ENCODE results near the gene SGCD.
A peak's percentile ranks its signal among the peaks of the same experiment; 100 is the strongest.

The SGCD gene

GRCh38 chr5:156405988-156406387, 79.0 kb downstream of the SGCD start:
- peak; percentile 4 for DNase-seq

DNA sequence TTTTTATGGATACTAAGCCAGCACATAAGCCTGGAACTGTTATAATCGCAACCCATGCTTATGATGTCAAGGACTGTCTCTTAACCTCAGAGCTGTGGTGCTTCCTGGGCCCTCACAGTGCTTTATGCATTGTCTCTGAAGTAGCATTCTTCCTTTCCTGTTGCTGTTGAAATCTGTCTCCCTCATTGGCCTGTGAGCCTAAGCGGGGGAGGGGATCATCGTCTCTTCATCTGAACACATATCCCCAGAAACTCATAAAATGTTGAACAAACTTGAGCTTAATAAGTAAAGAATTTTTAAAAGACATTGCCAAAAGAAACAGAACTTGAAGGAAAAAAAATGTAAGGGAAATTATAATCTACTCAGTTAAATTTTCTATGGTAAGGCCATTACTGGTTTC, 80.3 kb downstream of the SGCD start:
- no peak for DNase-seq

DNA sequence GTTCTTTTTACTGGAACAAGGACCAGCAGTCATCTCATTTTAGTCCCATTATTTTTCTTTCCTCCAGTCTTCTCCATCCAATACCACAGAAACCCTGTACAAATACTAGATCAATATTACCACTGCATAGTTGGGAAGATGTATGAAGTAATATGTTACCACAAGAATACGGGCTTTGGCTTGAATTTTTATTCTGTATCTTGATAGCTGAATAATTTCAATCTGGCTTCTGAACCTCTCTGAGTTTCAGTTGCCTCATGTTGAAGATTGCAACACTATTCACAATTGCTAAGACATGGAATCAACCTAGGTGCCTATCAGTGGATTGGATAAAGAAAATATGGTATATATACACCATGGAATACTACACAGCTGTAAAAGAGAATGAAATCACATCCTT, 82.9 kb downstream of the SGCD start:
- no peak for DNase-seq

DNA sequence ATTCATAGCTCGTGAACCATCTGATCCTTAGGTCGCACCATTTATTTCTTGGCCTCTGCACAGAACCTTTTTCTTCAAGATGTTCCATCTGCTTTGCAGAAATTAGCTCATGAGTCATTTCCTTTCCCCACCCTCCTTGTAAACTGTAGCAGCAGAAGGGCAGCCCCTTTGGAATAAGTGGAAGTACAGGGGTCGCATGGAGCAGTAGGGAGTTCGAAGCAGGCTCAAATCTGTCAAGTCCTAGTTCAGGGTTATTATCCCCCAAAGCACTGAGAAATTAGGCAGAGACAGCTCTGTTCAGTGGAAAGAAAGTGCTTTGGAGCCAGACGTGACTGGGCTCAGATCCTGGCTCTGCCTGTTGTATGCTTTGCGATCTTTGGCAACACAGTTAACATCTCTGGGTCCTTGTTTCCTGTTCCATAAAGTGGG, 84.2 kb downstream of the SGCD start:
- peak; percentile 59 for DNase-seq

GRCh38 chr5:156411957-156412356, 85.0 kb downstream of the SGCD start:
- DNase-seq: no peak

DNA sequence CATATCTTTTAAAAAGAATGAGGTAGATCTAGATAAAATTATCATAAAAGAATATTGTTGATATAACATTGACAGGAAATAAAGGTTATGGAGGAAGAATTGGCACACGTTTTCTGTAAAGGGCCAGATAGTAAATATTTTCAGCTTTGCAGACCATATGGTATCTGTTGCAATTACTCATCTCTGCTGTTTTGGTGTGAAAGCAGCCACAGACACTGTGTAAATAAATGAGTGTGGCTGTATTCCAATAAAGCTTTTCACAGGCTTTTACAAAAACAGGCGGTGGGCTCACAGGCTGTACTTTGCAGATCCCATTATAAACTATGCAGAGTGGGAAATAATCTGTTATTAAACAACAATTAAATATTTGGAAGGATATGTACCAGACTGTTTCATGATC, 87.4 kb downstream of the SGCD start:
- DNase-seq: peak; percentile 78

DNA sequence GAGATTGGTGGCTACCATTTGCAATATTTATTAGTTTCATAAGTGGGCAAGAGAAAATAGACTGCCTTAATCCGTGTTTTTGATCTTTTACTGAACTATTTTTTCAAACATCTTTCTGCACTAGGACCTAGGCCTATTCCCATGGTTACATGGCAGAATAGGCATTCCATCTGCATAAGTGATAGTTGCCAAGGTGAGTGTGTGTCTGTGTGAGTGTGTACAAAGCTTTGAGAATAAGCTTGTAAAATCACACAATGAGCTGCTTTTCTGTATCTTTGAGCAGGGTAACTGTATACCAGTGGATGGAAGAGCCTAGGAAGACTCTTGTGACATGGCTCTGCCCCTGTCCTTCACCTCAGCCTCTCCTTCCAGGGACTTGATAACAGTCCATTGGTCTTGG, 92.7 kb downstream of the SGCD start:
- no peak for DNase-seq

DNA sequence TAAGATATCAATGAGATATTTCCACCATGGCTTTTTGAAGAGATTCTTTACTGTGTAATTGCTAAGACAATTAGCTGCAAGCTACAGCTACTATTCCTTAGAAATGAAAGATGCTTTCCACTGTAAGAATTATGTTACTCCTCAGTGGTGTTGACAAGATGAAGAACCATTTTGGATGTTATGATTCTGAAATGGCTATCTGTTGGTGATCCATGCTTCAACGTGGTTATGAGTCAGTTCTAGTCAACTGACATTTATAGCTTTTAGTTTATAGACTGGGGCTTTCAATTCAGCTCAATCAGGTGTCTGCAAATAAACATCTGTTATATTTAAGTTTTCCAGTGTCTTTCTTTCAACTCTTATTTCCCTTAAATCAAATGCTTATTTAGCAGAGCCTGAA, 93.7 kb downstream of the SGCD start:
- no peak for DNase-seq

DNA sequence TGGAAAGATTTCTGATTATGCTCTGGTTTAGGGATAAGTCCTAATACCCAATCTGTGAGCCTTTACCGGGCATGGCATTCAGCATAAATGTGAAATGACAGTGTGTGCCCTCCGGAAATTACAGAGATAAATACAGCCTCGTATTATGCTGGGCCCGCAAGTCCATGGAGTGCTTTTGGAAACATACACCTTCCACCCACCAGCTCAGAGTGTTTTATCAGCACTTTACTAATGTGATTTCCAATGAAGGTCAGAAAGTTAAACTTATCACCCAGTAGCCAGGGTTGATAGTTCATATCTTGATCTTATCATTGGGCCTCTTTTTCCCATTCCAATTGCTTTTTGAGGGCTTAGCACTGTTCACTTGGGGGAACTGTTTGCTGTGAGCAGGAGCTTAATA, 94.8 kb downstream of the SGCD start:
- no peak for DNase-seq

DNA sequence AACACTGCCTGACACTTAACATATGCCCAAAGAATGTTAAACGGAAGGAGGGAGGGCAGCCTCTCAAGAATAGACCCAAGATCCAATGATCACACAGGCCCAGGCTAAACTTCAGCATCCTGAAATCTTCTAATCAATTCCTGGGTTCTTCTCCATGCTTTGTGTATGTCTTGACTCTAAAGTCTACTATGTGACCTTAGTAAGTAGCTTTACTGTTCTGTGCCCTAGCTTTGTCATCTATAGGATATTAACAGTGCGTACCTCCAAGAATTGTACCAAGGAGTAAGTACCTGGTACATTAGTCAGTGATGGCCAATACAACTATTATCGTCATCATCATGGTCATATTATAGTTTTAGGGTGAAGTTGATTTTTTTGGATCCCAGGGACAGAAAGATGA, 96.6 kb downstream of the SGCD start:
- DNase-seq: no peak

GRCh38 chr5:156427315-156427714, 100.4 kb downstream of the SGCD start:
- DNase-seq: no peak

- no peak for DNase-seq
These were observed 105.2 kb downstream of the SGCD start for GRCh38 chr5:156431956-156432829.

DNA sequence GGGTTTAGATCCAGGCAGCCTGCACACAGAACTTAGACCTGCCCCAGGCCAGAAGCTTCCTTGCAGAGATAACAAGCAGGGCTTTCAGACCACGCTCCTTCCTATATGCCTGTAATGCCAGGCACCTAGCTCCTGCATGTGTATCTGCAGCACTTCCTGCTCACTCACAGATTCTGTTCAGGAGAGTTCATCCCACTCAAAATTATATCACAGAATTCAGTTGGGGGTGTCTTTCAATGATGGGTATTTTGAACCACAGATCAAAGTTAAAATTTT, 105.8 kb downstream of the SGCD start:
- no peak for DNase-seq

DNA sequence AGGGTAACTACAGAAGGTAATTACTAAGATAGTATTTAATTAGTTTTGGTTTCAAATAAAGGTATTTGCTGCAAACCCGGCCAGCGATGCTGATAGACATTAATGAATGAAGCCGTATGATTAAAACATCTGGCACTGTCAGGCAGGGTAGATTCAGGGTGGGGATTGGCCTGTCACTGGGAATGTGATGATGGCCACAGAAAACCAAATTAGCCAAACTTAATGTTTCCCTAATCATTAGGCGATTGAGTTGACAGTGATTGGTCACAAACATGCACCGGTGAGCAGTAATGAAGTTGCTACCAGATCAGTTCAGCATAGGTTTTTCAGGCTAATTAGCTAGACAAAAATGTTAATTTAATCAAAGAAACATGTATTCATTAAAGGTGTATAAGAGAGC, 107.5 kb downstream of the SGCD start:
- DNase-seq: no peak

DNA sequence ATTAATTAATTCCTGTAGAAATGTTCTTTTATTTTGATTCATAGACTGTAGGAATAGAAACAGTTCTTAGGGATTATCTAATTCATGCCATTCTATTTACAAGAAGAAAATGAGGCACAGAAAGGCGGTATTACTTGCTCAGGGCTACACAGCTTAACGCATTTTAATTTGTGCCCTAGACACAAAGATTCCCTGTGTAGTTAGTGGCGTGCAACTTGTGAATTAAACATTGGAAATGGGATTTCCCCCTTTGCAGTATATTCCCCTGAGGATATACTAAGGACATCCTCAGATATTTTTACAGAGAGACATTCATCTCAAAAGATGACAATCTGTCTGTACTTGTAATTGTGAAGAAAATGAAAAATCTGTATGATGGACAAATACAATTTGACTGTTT, 108.1 kb downstream of the SGCD start:
- DNase-seq: no peak

DNA sequence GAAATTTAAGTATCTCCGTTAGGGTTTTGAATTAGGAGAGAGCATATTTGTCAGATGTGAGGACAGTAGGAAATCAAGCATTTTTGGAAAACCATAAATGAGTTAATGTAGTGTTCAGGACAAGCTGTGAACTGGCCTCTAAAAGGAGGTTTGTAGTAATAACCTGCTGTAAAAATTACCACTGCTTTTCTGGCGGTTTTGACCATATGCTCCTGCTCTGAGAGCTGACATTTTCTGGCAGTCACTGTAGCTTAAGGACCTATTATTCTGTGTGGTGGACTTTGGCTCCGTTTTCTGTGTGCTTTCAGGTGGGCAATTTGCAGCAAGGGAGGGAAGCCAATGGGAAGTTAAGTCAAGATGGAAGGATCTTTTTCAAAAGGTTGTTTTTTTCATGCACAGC, 111.1 kb downstream of the SGCD start:
- peak; percentile 56 for DNase-seq

DNA sequence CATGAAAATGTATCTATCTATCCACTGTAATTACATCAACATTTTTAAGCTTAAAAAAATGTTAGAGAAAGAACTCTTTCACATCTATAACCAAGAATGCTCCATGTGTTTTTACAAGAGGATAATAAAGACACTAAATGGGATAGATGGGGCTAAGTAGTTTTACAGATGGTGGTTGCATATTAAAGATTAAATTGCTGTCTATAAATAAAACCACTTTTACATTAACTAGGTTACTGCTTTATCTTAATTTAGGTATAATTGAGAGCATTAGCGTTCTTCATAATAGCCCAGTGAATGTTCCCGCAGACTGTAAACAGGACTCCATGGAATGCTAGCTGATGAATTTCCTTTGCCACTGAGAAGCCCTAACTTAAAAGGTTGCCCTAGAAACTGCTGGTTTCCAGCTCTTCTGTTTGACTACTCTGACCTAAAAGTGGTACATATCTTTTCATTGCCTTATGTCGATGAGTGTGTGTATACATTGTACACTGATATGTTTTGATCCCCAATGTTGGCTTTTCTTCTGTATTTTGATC, 117.9 kb downstream of the SGCD start:
- no peak for DNase-seq

GRCh38 chr5:156446526-156446925, 119.6 kb downstream of the SGCD start:
- DNase-seq: no peak

DNA sequence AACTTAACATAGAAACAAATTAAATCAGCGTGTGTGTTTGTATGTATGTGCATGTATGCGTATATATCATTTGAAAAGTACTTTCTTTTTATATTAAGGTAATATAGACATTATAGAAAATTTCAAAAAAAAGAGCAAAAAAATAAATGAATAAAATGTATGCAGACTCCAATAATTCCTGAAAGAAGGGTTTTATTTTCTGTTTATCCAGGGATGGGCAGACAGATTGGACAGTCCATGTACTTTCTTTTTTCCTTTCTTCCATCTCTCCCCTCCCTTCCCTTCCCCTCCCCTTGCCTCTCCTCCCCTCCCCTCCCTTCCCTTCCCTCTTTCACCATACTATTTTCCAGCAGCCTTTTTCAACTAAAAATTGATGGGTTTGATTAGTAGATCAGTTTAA, 123.8 kb downstream of the SGCD start:
- no peak for DNase-seq

- no peak for DNase-seq
These were observed 124.5 kb downstream of the SGCD start for GRCh38 chr5:156451505-156451904.

DNA sequence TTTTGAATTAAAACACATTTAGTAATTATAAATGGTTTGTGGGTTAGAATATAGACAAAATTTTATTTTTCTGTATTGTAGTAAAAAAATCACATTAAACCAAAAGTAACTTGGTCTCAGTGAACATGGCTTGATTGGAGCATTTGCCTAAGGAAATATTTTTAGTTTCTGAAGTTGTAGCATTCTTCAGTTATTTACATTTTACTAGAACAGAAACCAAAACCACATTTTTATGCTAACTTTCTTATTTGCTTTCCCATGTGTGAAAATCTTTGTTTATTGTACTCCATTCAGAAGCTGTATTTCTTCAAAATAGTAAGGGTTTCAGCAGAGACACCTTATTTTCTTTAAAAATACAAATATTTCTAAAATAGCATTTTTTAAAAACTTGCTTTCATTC, 129.9 kb downstream of the SGCD start:
- DNase-seq: no peak

GRCh38 chr5:156459812-156460385, 132.9 kb downstream of the SGCD start:
- no peak for DNase-seq

GRCh38 chr5:156460471-156460870, 133.5 kb downstream of the SGCD start:
- DNase-seq: no peak

GRCh38 chr5:156466871-156467270, 139.9 kb downstream of the SGCD start:
- no peak for DNase-seq

GRCh38 chr5:156469636-156470035, 142.7 kb downstream of the SGCD start:
- no peak for DNase-seq

Measured in NCI-H446 treated with DMSO at 0.1 percent for 48 hours (cell line).